HG03521 (cell line): ENCODE data around the gene EGR4.

Experiments used
- ATAC-seq: cut with Tn5 transposase; IDR thresholded peaks from one replicate; pipeline ENCODE4 v1.9.1; 2021; ENCODE audit warnings: mild to moderate bottlenecking, moderate library complexity; ENCODE audit not compliant: unreplicated experiment

EGR4 gene

GRCh38 chr2:73290049-73290839 lies 3.1 kb downstream of the EGR4 start:
- ATAC-seq: no peak

GRCh38 chr2:73289304-73289703 lies 4.0 kb downstream of the EGR4 start:
- ATAC-seq: no peak

GRCh38 chr2:73286134-73286655 lies 7.2 kb downstream of the EGR4 start:
- ATAC-seq: no peak

GRCh38 chr2:73285159-73285739 lies 8.1 kb downstream of the EGR4 start:
- ATAC-seq: peak; percentile 48

- ATAC-seq: peak; percentile 77
Measured at GRCh38 chr2:73284296-73285158, 8.8 kb downstream of the EGR4 start, which contains the start of gene FBXO41. Gene FBXO41 (minus strand): TSS chr2:73284478. CDS start chr2:73269630, 14,848 bp downstream.

GRCh38 chr2:73283545-73284295 lies 9.6 kb downstream of the EGR4 start:
- ATAC-seq: peak; percentile 9

GRCh38 chr2:73282924-73283544 lies 10.3 kb downstream of the EGR4 start:
- ATAC-seq: no peak

- no peak for ATAC-seq
Measured at GRCh38 chr2:73281244-73281643, 12.1 kb downstream of the EGR4 start.

DNA sequence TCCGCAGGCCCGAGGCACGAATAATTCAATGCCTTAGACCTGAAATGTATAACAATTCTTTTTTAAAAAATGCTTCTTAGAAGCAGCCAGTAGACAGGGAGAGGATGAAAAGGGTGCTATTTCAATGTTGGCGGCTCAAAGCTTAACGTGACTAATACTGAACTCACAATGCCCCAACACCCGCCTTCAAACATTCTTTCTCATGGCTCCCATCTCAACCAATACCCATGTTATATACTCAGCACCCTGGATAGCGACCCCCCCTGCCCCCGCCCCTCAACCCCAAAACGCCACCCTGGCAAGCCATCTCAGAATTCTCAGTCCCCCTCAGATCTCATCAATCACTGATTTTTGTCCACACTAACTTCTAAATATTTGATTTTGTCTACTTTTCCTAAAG lies 13.5 kb downstream of the EGR4 start:
- ATAC-seq: no peak

DNA sequence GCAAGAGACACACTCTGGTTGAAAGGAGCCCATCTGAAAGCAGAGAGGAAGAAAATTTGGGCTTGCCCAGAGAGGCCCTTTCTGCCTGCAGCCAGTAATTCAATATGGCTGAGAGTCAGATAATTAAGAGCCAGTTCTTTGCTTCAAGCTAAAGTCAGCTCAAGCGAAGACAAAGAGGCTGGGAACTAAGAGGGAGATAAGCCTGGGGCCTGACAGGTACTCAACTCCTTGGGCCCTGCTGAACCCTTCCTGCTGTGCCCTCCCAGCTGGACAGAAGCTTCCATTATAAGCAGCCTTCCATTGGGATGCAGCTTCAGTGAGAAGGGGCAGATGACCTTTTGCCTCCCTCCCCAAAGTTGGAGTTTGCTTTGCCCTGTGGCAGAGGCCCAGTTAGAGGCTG lies 21.1 kb downstream of the EGR4 start:
- ATAC-seq: no peak

- no peak for ATAC-seq
Measured at GRCh38 chr2:73269686-73270465, 23.5 kb downstream of the EGR4 start.

GRCh38 chr2:73268830-73269685 lies 24.3 kb downstream of the EGR4 start:
- peak; percentile 79 for ATAC-seq

GRCh38 chr2:73268366-73268829 lies 24.9 kb downstream of the EGR4 start:
- no peak for ATAC-seq

- ATAC-seq: no peak
Measured at GRCh38 chr2:73267008-73267407, 26.3 kb downstream of the EGR4 start.

DNA sequence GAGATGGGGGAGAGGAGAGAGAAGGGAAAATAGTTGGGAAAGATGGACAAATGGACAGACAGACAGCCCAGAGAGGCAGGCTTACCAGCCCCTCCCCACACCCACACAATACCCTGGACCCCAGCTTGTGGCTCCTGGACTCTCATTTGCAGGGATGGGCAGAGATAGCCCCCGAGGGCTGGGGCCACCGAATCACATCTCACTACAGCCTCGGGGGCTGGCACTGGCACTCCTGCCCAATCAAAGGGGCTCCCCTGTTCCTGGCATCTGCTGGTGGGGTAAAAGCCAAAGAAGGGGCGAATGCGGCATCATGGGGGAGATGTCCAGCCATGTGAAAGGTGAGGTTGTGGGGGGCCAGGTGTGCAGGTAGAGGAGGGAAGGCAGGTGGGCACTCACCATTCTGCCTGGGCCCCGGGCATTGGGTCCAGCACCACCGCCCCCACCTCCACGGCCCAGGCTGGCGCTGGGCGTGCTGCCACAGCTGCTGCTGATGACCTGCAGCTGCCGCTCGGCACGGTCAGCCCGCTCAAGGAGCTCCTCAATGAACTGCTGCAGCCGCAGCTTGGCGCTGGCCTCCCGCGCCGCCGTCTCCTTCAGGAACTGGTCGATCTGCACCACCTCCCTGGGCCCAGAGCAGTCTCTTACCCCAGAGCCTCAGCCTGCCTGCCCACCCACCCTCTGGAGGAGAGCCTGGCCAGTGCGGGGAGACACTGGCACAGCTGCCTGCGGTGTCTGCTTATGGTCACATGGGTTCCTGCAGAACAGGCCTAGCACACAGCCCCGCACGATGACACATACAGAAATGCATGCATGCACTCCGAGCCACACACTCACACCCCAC lies 27.1 kb downstream of the EGR4 start:
- ATAC-seq: no peak

DNA sequence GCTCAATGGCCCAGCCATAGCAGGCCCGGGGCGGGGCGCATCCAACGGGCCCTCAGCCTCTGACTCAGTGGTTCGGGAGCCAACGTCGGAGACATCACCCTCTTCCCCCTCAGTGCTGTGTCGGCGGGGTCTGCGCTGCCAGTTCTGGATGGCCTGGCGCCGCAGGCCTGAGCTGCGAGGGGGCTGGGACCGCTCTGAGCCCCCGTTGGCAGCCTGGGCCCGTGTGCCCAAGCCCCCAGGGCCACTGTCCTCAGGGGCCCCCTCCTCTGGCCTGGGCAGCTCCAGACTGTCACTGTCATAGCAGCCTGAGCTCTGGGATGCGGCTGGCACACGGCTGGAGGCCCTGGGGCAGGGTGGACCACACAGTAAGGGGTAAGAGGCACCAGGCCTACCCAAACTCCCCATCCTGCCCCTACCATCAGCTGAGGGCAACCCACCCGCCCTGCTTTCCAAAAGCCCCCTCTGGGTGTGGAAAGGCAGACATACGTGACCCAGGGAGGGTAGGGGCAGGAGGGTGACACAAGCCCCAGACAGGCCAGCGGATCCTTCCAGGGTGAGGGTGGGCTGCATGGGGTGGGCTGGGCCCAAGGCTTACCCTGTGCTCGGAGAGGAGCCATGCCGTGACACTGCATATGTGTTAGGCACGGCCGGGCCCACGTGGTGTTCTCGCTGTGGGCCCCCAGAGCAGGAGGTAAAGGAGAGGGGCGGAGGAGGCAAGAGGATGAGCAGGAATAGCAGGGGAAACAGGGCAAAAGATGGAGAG lies 27.9 kb downstream of the EGR4 start:
- ATAC-seq: no peak

- ATAC-seq: no peak
Measured at GRCh38 chr2:73264783-73265182, 28.6 kb downstream of the EGR4 start.
